ENCODE data around the gene DTD1.

Gene DTD1, protein sequence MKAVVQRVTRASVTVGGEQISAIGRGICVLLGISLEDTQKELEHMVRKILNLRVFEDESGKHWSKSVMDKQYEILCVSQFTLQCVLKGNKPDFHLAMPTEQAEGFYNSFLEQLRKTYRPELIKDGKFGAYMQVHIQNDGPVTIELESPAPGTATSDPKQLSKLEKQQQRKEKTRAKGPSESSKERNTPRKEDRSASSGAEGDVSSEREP

GRCh38 chr20:18587665-18588573, at the start of gene DTD1:
Gene DTD1 (plus strand): TSS chr20:18588054. CDS start chr20:18588073, 19 bp downstream.
- DNase-seq (ENCODE audit: low spot score) = peak; percentile 76

- DNase-seq (ENCODE audit: low spot score) = no peak
Measured at GRCh38 chr20:18541741-18542140, 46.1 kb upstream of the DTD1 start.

GRCh38 chr20:18543216-18543615, 44.6 kb upstream of the DTD1 start:
- DNase-seq (ENCODE audit: low spot score) = no peak

GRCh38 chr20:18543932-18544331, 43.9 kb upstream of the DTD1 start:
- DNase-seq (ENCODE audit: low spot score) = no peak

GRCh38 chr20:18545566-18545965, 42.3 kb upstream of the DTD1 start:
- DNase-seq (ENCODE audit: low spot score) = no peak

GRCh38 chr20:18548465-18548864, 39.4 kb upstream of the DTD1 start:
- DNase-seq (ENCODE audit: low spot score) = no peak

DNA sequence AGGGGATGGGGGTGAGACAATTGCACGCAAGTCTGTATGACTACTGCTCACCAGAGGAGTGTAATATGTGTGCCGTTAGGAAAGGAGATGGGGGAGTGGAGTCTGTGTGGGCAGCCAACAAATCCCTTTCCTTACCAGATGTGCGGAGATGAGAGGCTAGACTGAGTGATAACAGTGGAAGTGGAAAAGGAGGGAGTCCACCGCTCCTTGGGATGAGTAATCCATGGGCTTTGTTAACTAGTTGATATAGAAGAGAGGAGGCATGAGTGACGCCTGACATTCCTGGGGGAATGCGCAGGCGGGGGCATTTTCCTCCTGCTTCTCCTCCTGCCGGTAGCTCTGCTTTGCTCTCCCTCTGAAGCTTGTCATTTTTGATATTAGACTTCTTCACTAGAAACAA, 34.1 kb upstream of the DTD1 start:
- no peak for DNase-seq (ENCODE audit: low spot score)

- DNase-seq (ENCODE audit: low spot score) = peak; percentile 95
Measured at GRCh38 chr20:18566892-18567738, 20.7 kb upstream of the DTD1 start, which contains the start of gene SMIM26. Gene SMIM26 (plus strand): TSS chr20:18567432. CDS start chr20:18567479, 47 bp downstream.

DNA sequence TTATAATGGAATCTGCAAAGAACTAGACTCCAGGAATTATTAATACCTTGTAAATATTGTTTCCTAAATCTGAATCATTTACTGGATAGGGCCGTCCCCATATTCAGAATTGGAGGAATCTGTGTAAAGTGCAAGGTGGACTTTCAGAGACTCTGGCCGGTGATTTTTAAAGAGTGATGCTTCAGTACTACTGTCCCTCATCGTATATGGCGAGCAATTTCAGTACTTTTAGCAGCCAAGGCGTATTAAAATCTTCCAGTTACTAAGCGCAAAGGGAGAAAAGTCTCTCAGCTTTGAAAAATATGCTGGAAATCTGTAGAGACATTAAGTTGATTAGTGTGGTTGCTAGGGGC, 20.1 kb upstream of the DTD1 start:
- no peak for DNase-seq (ENCODE audit: low spot score)

- DNase-seq (ENCODE audit: low spot score) = no peak
Measured at GRCh38 chr20:18571009-18571408, 16.8 kb upstream of the DTD1 start.

- DNase-seq (ENCODE audit: low spot score) = no peak
Measured at GRCh38 chr20:18571578-18571977, 16.3 kb upstream of the DTD1 start.

- DNase-seq (ENCODE audit: low spot score) = no peak
Measured at GRCh38 chr20:18577942-18578341, 9.9 kb upstream of the DTD1 start.

DNA sequence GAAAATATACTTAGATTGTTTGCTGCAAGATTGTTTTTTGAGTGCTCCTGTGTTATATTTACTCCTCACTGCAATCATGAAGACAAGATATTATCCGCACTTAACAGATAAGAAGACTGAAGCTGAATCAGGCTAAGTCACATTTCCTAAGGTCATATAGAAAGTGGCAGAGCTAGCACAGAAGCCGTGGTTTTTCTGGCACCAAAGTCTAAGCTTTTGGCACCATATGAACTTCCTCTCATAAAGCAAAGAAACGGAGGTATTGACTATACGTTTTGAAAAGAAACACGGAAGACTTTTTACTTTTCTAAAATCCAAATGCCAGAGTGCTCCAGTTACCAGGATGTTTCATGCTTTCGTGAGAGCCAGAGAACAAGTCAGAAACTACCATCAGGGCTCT, 9.3 kb upstream of the DTD1 start:
- no peak for DNase-seq (ENCODE audit: low spot score)

DNA sequence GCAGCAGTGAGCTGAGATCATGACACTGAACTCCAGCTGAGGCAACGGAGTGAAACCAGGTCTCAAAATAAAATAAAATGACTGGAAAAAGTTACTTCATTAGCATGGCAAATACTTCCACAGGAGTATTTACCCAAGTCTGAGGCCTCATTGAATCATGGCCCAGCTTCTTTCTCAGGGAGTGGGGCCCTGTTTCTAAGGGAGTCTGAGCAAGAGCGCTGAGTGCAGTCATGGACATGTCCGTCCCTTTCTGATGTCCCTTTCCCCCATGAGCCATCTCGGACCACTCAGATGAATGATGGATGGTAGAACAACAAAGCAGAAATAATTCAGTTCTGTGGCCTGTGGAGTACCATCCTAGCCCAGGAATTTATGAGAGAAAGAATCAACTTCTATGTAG, 7.8 kb upstream of the DTD1 start:
- no peak for DNase-seq (ENCODE audit: low spot score)

DNA sequence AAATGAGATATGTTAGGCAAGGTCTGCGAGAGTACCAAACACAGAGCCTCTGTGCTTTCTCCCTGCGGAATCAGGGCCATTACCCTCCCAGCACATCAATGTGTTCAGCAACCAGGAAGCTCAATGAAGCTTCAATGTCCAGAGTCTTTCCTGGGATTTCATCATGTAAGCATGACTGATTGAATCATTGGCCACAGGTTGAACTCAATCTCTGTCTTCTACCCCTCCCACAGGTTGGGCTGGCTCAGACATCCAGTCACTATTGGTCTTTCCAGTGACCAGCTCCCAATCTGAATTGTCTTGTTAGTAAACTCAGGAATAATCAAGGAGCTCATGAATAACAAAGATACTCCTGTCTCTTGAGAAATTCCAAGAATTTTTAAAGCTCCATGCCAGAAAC, 2.7 kb upstream of the DTD1 start:
- DNase-seq (ENCODE audit: low spot score) = no peak

DNA sequence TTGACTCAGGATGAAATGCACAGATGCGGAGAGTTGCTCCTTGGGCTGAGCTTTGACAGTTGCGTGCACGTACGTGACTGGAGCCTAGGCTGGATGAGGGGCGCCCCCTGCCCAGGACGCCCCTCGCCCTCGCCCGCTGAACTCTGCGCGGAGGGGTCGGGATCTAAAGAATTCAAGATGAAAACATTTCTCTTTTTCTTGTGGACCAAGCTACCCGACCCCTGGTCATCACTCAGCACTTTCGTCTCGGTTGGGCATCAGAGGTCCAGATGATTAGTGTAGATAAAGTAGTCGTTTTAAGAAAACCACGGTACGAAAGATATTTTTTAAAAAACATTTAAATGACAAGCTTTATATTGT, 700 bp downstream of the DTD1 start:
- no peak for DNase-seq (ENCODE audit: low spot score)

DNA sequence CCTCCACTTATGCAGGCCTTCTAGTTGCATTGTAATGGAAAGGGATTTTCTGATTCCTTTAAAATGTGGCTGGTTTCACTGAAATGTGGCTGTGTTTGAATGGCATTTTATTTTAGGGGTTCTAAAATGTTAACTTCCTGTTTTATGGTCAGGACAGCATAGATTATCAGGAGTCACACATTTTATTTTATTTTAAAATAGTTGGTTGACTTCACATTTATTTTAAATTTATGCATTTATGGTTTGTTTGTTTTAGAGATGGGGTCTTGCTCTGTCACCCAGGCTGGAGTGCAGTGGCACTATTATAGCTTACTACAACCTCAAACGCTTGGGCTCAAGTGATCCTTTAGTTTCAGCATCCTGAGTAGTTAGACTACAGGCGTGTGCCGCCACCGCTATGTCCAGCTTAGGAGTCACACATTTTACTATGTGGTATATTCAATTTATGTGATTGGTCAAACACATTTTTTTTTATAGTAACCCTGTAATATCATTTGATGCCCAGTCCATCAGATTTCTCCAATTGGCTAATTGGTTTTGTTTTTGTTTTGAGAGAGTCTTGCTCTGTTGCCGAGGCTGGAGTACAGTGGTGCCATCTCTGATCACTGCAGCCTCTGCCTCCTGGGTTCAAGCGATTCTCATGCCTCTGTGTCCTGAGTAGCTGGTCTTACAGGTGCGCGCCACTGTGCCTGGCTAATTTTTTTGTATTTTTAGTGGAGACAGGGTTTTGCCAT, 2.3 kb downstream of the DTD1 start:
- DNase-seq (ENCODE audit: low spot score) = no peak

DNA sequence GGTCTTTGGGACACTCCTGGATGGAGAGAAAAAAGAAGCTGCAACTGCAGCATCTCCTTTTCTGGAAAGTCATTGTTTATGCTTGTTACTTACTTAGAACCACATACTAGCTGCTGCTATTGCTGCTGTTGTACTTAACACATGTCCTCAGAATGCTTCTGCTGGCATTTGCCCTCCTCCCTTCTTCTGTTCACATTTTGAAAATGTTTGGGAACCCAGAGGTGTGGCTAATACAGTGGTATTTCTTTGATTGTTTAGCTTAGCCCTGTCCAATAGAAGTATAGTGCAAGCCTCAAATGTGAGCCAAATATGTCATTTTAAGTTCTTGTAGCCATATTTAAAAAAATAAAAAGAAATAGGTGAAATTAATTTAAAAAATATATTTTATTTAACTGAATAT, 8.4 kb downstream of the DTD1 start:
- DNase-seq (ENCODE audit: low spot score) = no peak

DNA sequence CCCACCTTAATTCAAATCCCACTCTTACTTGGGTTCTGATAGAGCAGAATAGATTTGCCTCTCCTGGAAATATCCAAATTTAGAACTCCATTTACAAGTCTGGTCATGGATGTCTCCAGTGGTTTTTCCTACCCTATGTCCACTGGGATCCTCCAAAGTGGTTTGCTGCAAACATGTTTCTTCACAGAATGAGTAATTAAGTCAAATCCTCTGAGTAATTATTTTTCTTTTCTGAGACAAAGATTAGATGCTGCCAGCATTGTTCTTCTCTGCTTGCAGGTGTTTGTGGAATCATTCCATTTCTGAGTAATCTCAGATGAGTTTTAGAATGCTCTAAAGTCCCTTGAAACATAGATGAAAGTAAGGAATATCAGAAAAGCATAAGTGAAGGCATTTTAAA, 21.9 kb downstream of the DTD1 start:
- DNase-seq (ENCODE audit: low spot score) = no peak

DNA sequence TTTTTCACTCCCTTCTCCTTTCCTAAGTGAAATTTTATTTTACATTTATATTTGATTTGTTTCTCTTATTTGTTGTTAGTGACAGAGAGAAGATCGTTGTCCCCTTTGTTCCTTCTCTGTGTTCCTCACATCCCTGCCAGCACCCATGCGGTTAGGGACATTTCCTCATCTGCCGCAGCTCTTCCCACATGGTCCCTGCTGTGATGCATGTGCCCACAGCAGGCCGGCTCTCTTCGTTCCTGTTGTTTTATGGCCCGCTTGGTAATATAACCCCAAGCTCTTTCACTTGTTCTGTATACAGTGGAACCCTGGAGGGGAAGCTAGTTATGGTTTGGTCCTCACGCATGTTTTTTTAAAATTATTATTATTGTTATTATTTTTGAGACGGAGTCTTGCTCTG, 23.6 kb downstream of the DTD1 start:
- no peak for DNase-seq (ENCODE audit: low spot score)

DNA sequence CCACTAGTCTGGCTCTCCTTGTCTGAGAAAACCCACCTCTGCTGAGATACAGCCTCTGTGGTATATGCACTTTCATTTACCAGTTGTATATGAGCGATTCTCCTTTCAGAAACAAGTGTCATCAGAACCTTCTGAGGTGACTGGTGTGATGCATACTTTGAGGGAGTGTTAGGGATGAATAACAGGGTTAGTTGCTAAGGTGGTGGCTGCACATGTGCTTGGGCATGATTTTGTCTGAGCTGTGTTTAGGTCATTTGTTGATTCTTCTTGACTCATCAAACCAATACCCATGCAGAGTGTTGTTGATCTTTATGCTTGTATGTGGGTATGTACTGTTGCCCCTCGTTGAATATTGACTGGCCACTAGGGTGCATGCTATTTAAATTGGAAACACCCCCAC, 25.7 kb downstream of the DTD1 start:
- no peak for DNase-seq (ENCODE audit: low spot score)

GRCh38 chr20:18614244-18614643, 26.4 kb downstream of the DTD1 start:
- DNase-seq (ENCODE audit: low spot score) = no peak

All from NAMALWA (cell line).